HG03108 (cell line): Measurements from ENCODE around the gene FGA.

Source experiments
- ATAC-seq: cut with Tn5 transposase; IDR thresholded peaks from one replicate; pipeline ENCODE4 v1.9.1; 2021; ENCODE audit warnings: moderate library complexity; ENCODE audit not compliant: unreplicated experiment

The FGA gene

DNA sequence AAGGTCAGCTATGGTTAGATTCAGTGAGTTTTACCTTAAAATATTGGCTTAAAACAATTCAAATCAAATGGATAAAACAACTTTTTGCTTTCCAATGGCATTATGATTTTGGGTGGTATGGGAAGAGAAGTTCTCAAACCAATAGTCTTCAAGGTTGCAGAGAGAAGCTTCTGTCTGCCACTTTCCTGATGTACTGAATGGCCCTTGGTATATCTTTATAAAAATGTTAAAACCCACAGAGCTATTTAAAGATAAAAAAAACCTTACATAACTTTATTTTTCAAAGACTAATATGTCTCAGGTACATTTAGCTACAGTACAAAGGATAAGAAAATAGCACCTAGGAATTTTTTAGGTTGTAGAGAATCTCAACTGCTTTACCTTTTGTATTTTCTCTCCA, 6.9 kb downstream of the FGA start:
- no peak for ATAC-seq

DNA sequence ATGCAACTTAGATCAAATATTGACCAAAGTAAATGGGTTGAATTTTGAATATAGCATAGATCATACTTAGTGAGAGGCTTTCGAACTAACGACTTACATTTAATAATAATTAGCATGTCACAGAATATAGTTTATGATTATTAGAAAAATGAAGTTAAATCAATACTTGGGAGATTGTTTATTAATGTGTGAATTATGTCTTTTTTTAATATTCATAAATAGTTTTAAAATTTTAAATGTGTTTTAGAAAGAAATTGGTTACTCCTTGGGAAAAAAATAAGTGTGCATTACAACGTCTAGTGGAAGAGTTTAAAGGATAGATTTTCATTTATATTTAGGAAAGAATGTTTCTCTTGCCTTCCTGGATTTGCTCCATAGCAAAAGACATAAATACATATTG, 7.3 kb downstream of the FGA start:
- ATAC-seq: no peak

DNA sequence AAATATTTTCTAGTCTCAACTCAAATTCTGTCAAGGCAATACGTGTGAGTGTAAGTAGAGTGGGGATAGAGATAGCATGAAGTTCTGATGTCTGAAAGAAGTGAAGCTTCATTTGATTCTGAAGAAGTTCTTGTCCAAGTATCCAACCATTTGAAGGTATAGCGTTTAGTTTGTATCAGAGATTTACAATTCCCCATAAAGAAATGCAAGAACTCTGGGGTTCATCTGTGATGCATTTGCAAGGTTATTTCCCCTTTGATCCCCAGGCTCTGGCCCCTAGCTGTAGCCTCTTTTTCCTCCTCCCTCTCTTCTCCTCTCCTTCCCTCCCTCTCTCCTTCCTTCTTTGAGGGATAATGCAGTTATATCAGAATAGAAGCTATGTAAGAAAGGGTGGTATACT, 7.8 kb downstream of the FGA start:
- no peak for ATAC-seq

DNA sequence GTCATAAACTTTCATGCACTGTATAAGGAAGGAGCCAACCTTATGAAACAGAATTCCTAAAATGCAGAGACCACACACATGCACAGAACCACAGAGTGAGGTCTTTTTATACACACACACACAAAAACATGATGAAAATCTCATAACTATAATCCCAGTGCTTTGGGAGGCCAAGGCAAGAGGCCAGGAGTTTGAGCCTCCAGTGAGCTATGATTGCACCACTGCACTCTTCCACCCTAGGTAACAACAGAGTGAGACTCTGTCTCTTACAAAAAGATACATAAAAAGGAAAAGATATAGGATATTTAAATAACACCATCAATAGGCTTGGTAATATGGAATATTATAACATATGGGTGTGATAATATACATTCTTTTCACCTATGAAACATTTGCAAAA, 10.6 kb downstream of the FGA start:
- no peak for ATAC-seq

DNA sequence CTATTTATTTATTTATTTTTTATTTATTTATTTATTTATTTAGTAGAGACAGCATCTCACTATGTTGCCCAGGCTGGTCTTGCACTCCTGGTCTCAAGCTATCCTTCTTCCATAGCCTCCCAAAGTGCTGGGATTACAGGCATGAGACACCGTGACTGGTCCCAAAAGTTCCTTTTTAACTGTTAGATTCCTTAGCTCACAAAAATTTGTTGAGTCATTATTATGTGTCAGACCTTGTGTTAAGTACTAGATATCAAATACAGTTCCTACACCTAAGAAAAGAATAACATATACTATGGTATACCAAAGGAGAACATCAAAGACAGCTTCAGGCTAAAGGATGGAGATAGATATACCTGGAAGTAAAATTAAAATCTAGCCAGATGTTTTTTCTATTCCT, 11.6 kb downstream of the FGA start:
- no peak for ATAC-seq

DNA sequence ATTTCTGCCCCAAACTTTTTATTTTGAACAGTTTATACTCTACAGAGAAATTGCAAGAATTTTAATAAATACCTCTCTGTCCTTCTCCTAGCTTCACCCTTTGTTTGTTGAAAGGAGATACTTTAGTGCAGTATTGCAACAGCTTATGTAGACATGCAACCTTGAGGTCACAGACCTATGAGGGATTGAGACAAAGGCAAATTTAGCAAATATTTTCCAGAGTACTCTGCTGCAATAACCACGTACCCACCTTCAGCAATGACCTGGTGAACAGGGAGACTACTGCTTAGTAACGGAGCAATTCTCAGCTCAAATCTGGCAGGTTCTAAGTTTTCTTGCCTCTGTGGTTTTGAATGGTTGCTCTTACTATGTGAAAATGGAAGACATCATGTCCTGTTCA, 13.2 kb downstream of the FGA start:
- ATAC-seq: no peak

DNA sequence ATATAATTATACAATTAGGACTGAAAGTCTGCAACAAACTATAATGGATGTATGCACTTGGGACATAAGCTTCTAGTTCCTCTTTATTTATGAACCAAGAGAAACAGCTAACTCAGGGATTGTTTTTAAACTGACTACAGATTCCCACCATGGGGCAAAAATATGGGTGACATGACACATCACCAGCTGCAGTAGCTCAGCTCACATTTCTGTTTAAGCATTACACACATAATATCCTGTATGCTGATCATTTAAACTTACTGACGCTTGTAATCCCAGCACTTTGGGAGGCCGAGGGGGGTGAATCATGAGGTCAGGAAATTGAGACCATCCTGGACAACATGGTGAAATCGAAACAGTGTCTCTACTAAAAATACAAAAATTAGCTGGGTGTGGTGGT, 16.2 kb downstream of the FGA start:
- no peak for ATAC-seq

DNA sequence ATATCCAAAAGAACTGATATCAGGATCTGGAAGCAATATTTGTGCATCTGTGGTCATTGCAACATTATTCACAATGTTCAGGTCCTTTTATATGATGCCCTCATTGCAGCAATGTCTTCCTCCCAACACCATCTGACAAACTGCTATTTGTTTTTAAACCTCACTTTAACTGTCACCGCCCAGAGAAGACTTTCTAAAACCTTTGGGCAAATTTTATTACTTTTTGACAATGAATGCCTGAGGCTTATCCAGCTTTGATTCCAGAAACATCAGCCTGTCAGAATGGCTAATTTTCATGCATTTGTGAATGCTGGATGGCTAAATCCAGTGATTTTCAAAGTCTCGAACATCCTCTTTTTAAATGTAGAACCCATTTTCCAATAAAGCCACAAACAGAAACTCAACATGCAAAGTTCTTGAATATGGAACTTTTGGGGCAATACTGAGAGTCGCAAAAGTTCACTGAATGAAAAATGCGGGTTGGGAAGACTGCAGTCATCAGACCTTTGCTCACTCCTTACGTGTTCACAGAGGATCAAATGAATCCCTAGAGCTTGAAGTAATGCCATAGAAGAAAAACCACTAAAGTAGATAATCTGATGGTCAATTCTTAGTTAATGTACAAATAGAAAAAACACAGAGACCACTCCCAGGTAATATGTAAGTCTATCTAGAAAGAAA, 17.2 kb downstream of the FGA start:
- ATAC-seq: no peak

DNA sequence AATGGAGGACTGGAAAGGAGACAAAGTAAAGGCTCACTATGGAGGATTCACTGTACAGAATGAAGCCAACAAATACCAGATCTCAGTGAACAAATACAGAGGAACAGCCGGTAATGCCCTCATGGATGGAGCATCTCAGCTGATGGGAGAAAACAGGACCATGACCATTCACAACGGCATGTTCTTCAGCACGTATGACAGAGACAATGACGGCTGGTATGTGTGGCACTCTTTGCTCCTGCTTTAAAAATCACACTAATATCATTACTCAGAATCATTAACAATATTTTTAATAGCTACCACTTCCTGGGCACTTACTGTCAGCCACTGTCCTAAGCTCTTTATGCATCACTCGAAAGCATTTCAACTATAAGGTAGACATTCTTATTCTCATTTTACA, 21.0 kb downstream of the FGA start:
- ATAC-seq: no peak

DNA sequence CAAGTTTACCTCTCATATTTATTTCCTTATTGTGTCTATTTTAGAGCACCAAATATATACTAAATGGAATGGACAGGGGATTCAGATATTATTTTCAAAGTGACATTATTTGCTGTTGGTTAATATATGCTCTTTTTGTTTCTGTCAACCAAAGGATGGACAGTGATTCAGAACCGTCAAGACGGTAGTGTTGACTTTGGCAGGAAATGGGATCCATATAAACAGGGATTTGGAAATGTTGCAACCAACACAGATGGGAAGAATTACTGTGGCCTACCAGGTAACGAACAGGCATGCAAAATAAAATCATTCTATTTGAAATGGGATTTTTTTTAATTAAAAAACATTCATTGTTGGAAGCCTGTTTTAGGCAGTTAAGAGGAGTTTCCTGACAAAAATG, 21.5 kb downstream of the FGA start:
- ATAC-seq: no peak

DNA sequence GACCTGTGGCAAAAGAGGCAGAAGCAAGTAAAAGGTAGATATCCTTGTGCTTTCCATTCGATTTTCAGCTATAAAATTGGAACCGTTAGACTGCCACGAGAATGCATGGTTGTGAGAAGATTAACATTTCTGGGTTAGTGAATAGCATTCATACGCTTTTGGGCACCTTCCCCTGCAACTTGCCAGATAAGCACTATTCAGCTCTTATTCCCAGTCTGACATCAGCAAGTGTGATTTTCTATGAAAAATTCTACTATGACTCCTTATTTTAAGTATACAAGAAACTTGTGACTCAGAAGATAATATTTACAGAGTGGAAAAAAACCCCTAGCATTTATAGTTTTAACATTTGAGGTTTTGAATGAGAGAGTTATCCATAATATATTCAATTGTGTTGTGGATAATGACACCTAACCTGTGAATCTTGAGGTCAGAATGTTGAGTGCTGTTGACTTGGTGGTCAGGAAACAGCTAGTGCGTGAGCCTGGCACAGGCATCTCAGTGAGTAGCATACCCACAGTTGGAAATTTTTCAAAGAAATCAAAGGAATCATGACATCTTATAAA, 23.8 kb downstream of the FGA start:
- ATAC-seq: no peak

DNA sequence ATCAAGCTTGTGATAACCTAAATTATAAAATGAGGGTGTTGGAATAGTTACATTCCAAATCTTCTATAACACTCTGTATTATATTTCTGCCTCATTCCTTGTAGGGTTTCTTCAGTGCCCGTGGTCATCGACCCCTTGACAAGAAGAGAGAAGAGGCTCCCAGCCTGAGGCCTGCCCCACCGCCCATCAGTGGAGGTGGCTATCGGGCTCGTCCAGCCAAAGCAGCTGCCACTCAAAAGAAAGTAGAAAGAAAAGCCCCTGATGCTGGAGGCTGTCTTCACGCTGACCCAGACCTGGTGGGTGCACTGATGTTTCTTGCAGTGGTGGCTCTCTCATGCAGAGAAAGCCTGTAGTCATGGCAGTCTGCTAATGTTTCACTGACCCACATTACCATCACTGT, 24.8 kb downstream of the FGA start:
- ATAC-seq: no peak

DNA sequence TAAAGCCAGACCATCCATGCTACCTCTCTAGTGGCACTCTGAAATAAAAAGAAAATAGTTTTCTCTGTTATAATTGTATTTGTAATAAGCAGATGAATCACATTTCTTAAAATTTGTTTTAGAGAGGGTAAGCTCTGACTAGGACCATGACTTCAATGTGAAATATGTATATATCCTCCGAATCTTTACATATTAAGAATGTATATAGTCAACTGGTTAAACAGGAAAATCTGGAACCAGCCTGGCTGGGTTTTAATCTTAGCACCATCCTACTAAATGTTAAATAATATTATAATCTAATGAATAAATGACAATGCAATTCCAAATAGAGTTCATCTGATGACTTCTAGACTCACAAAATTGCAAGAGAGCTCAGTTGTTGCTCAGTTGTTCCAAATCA, 26.2 kb downstream of the FGA start:
- no peak for ATAC-seq

DNA sequence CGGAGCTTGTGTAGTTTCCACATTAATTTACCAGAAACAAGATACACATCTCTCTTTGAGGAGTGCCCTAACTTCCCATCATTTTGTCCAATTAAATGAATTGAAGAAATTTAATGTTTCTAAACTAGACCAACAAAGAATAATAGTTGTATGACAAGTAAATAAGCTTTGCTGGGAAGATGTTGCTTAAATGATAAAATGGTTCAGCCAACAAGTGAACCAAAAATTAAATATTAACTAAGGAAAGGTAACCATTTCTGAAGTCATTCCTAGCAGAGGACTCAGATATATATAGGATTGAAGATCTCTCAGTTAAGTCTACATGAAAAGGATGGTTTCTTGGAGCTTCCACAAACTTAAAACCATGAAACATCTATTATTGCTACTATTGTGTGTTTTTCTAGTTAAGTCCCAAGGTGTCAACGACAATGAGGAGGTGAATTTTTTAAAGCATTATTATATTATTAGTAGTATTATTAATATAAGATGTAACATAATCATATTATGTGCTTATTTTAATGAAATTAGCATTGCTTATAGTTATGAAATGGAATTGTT, 27.8 kb downstream of the FGA start, which contains the start of gene FGB:
FGB (plus strand) TSS at position 315 of the 558 bp plus-strand sequence; CDS start at position 323, 8 bp downstream.
- ATAC-seq: no peak

DNA sequence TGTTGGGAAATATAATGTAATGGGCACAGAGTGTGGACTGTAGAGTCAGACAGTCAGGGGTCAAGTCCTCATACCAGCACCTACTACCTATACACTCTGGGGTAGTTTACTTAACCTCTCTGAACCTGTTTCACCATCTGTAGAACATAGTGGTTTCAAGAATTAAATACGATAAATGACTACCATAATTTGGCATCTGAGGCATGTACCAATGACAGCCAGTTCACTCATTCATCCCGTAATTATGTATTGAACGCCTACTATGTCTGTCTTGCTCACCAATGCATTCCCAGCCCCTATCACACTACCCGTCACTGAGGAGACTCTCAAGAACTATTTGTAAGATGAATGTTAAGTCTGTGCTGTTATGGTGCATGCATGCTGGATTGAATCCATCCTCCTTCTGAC, 29.7 kb downstream of the FGA start:
- ATAC-seq: no peak

DNA sequence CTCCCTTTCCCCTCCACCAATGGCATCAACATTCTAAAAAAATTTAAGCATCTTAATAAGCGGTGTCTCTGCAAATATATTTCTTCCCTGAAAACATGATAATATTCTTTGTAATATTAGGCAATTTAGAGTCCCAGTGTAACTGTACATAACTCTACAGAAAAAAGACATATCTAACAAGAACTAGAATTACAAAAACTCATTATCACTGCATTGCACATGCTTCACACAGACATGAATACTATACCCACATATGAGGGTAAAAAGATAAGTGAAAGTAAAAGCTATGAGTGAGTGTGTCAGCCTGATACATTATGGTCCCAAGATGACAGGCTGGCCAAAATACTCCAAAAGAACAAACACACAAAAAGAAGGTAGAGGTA, 30.1 kb downstream of the FGA start:
- no peak for ATAC-seq

DNA sequence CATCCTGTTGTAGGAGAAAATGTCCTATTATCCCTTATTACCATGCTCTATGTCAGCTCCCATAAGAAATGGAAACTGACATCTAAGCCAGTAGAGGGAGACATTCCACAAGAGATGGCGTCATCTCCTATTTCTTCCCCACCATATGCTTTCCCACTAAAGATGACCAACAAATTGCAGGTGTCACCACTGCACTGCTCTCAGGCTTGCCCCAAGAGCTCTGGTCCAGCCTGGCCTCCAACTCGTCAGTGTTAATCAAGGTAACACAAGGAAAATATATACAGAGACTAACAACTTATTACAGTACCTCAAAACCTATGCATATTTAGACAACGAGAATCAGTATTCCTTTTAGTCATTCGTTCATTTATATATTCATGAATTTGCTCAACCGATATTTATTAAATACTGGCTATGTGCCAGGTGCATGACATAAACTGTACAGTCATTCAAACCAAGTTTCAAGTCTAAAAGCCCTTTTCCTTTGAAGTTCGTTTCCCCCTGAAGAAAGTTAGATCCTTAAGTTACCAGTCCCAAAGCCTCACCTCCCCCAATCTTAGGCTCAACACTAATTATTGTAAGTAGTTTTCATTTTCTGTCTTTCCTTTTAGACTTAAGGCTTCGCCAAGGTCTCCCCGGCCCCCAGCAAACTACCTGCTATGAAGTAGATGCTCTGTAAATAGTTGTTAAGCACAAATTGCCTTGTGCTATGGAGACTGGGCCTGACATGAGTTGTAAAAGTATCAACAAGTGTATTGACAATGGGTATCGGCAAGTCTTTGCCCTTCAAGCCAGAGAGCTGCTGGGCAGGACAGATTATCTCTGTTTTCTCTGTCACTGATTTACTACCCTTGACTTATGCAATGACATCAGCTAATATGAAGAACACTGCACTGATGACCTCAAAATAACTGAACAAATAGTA, 30.8 kb downstream of the FGA start:
- ATAC-seq: peak; percentile 51

DNA sequence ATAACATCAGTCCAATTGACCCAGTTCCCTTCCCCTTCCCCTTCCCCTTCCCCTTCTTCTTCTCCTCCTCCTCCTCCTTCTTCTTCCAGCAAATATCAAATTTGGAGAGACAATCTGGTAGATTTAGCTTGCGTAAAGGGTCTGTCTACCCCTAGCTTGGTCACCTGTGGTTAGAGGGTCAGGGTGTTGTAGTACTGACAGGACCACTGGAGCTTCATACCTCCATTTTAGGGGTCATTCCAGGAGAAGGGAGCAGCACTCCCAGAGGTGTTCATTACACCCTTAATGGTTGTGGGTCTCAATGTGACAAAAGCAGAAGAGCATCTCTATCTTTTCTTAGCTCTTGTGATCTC, 31.4 kb downstream of the FGA start:
- ATAC-seq: no peak

DNA sequence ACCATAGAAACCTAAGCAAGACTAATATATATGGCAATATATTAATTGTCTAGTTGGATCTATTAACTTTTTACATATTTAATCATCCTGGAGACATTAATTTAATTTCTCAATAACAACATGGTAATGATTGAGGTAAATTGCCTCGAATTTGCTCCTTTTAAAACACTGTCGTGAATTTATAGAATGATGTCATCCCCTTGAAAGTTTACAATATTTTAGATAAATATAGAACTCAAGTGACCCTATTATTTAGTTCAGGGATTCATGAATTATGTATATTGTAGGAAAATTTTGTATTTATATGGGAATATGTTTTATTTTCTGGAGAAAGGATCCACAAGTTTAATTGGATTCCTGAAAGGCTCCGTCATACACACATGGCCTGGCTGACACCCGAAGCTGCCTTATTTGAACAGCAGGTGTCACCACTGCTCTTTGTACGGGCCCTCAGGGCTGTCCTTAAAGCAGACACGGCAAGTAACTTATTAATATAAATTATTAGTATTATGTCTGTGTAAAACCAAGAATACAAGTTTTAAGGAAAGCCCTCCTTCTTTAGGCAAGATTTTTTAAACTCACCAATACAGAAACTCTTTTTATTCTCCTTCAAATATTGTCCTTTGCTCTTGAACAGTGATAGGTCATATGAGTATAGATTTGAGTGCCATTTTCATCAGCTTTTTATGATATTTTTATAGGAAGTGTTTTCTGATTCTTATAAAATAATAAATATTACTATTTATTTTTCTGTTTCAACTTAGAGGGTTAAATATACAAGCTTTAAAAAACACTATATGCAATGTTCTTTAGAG, 38.5 kb downstream of the FGA start:
- peak; percentile 47 for ATAC-seq

DNA sequence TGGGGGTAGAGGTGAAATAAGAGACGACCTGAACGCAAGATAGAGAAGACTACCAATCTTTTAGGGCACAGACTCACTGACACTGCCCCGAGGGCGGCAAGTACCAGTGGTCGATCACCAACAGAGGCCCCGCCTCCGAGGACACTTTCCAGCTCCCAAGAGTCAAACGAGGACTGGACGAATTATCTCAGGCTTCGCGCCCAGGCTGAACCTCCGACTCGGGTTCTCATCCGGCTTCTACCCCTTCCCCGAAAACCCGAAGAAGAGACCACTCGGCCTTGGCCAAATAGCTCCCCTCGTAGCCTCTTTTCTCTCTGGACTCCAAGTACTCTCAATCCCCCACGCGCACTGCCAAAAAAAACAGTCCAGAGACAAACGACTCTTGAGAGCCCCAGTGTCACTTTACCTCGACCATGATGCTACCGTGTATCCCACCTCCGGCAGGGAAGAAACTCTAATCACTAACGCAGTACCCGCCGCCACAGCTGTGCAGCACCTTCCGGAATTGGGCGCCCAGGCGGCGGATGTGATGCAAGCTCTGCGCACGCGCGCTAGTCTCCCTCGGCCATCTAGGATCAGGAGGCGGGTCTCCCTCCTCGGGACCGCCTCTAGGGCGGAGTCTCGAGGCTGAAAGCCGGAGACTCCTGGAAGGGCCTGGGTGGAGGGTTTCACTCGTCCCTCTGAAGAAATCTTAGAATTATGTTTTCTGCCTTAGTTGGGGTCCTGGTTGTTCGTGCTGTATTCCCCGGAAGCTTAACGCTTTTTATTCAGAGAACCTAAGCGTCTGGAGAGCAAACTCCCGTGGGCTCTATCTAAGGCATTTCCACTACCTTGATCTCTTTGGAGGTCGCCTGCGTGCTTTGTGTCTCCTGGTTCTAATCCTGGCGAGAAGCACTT, 40.4 kb downstream of the FGA start, which contains the start of gene PLRG1:
PLRG1 (minus strand) TSS at position 507 of the 897 bp plus-strand sequence; CDS start at position 415, 92 bp downstream.
- ATAC-seq: peak; percentile 99
